ENCODE data around the gene MEF2D.
A peak's percentile ranks its signal among the peaks of the same experiment; 100 is the strongest.

MEF2D gene

DNA sequence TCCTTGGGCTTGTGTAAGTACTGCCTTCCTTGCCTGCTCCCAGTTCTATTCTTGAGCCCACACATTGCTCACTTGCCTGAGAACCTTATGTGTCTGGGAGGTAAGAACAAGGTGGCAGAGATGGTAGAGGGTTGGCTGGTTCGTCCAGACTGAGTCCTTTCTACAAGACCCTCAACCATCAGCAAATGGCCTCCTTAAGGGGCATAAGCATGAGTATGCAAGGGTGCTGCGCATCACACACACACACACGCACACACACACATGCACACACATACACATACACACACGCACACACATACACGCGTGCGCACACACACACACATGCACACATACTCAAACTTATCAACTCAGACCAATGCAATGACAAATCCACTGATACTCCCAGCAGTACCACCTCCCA is 74.6 kb downstream of the MEF2D start:
- no peak for DNase-seq

DNA sequence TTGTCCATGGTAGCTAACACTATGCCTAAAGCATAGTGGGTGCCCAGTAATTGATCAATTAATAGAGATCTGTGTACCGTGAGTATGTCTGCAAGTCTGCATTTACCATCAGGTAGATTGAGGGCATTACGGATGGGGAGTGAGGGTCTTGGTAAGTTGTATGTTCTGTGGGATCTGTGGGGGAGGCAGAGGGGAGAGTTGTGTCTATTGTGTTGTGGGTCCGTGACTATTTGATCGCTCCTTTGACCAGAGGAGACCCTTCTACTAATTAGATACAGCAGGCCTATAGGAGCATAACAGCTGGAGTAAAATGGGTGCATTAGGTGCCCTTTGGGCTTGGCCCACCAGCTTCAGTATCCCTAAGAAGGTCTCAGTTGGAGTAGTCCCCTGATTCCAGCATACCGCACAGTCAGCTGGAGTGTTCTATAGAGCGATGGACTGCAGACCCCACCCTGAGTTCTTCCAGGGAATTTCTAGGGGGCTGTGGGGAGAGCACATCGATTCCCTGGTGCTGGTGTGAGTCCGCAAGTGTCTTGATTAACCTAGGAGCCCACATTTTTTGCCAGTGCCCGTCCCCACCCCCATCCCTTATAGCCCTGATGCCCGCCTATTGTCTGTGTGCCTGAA is 75.7 kb downstream of the MEF2D start:
- DNase-seq: no peak

DNA sequence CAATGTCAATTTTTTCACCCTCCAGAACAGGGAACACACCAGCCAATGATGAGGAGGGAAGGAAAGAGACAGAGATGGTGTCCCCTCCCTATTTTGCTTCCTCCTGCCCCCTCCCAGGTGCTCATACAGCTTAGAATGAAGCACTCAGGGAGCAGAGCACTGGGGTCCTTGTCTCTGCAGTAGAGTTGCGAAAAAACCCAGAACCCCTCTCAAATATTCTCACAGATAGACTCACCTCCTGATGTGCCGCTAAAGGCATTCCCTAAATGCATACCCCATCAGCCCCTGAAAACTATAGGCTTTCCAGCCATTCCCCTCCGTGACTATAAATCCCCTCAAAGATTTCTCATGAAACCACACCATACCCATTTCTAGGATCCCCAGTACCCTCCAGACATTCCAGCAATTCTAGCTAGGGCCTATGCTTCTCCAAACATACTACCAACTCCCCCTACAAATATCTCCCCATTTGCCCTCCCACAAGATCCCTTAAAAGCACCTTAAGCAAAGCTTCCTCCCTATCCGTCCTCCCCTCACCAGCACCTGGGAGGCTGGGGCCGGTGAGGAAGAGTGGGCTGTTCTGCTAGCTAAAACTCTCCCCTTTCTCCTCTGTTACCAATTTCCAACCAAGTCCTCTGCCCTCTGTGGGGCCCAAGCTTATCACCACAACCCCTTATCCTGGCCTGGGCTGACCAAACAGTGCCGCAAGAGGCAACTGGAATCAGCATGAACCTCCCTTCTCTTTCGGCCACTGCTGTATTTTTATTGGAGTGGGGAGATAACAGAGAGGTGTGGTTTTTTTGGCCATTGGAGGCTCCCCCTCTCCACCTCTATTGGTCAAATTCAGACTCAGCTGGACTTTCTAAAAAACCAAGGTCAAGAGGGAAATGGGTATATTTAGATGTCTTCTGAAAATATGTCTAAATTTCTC is 76.9 kb downstream of the MEF2D start:
- DNase-seq: no peak

DNA sequence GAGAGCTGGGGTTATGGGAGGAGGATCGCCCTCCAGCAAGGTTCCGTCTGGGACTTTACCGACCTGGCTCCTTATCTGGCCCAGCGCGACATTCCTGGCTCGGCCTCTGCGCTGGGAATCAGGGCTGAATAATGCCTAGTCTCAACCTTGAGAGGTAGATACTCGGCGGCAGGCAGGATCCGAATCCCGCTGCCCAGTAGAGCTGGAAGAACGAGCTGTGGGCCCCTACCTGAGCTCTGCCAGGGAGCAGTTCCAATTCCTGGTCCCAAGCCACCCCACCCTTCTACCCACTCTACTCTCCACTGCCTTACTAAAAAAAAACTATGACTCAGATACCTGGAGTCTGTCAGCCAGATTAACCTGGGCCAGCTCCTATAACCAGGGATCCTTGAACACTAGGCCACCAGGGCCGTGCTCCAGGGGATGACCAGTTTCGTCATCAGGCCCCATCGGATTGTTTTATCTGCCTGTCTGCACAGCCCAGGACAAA is 77.9 kb downstream of the MEF2D start:
- no peak for DNase-seq

DNA sequence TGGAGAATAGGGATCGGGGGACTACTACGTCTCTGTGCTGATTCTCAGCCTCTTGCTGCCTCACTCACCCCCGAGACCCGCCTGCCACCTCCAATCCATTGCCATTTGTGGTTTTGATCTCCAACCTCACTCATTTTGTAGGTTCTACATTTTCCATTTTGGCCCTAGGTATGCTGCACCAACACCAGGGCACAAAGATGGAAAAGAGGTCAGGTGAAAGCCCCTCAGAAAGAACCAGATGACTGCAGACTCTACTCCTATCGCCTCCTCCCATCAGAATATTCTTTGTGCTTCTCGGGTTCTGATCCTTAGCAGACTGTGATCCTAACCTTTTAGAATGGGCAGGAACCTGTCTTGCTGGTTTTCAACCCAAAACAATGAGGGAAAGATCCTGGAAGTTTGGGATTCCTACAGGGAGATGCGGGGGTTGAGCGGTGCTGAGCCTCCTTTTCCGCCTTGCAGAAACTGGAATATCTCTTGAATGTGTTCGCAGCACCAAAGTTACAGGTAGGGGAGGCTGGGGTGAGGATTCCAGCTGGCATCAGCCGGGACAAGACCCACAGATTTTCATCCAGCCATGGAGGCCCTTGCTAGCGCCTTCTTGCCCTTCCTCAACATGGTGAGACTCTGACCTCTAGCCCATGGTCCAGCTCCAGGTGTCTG is 78.5 kb downstream of the MEF2D start:
- DNase-seq: no peak

- peak; percentile 44 to 73 (median 60) for DNase-seq
Measured at GRCh38 chr1:156421062-156421938, 79.3 kb downstream of the MEF2D start.

- peak; percentile 49 to 75 (median 70) for DNase-seq
Measured at GRCh38 chr1:156420205-156421061, 80.1 kb downstream of the MEF2D start.

- DNase-seq: no peak
Measured at GRCh38 chr1:156419854-156420204, 80.7 kb downstream of the MEF2D start.

DNA sequence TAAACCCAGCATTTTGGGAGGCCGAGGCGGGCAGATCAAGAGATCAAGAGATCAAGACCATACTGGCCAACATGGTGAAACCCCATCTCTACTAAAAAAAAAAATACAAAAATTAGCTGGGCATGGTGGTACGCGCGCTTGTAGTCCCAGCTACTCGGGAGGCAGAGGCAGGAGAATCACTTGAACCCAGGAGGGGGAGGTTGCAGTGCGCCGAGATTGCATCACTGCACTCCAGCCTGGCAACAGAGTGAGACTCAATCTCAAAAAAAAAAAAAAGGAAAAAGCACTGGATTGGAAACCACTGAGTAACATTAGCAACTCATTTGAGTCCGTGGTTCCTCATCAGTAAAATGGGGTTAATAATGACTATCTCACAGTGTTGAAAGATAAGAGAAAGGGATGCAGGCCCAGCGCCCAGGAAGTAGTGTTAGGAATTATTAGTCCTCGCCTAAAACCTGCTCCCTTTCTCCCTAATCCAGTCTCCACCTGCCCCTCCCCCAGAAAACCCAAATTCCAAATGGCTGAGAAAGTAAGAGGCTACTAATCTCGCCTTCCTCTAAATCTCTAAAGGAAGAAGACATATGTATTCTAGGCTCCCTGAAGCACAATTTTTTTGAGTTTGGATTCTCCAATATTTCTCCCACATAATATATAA is 82.0 kb downstream of the MEF2D start:
- no peak for DNase-seq

DNA sequence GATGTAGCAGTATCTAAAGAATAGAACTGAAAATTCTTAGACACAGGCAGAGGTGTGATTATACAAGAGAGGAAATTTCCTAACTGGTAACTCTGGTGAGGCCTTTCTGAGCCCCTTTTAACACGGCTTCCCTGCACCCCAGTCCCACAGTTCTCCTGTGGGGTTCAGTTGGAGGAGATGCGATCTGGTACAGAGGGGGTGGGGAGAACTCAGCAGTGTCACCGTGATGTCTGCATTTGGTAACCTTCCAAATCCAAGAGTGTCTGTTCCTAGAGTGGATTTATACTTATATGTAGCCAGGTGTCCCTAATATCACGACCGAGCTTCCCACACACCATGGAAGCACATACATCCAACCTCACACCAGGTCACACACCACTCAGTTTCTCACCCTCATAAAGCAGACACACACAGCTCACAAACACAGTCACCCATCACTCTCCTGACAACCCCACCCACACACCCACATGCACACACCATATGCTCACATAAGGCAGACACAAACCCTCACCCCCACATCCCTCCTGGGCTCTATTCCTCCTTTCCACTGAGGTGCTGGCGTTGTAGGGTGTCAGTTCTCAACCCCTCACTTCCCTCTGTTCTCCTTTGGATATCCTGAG is 83.1 kb downstream of the MEF2D start:
- DNase-seq: no peak

GRCh38 chr1:156416993-156417392 is 83.6 kb downstream of the MEF2D start:
- DNase-seq: no peak

- peak in 2 of 4 experiments; percentile 43 to 50 for DNase-seq
Measured at GRCh38 chr1:156414461-156415064, 86.0 kb downstream of the MEF2D start.
